Left lung (tissue), 10 donors: Measurements from ENCODE around the gene SLC6A8. TPM values are rescaled to one million over a fixed set of nuclear protein-coding genes. Genes with fewer than 3 reads are reported as not detected.

ENCODE experiments used
- ATAC-seq: fragments of 200-7000 bp; cut with Tn5 transposase; one replicate; pipeline ENCODE4 v1.9.1; 2020; ENCODE audit warnings: moderate library complexity
- DNase-seq, 4 donors: peaks; one replicate each; pipeline ENCODE4 v3.0.0-alpha.2; 2013 to 2020
- H3K27ac ChIP-seq, 2 donors: fragments of 200-600 bp; sonication (generic) in 1 of 2; one replicate each; pipeline versions ENCODE4 v1.5.0 to v1.8.0; 2020 to 2021
- H3K27me3 ChIP-seq, 2 donors: fragments of 200-600 bp; sonication (generic) in 1 of 2; one replicate each; pipeline versions ENCODE4 v1.5.0 to v1.8.0; 2020 to 2021
- H3K36me3 ChIP-seq, 2 donors: fragments of 200-600 bp; sonication (generic) in 1 of 2; one replicate each; pipeline versions ENCODE4 v1.5.0 to v1.8.0; 2020 to 2021
- H3K4me1 ChIP-seq, 2 donors: fragments of 200-600 bp; one replicate each; pipeline ENCODE4 v1.8.0; 2021
- H3K4me3 ChIP-seq, 2 donors: fragments of 200-600 bp; sonication (generic) in 1 of 2; one replicate each; pipeline versions ENCODE4 v1.5.0 to v1.8.0; 2020 to 2021; ENCODE audit warnings: mild to moderate bottlenecking in 1 of 2
- H3K9me3 ChIP-seq, 2 donors: fragments of 200-600 bp; sonication (generic) in 1 of 2; one replicate each; pipeline versions ENCODE4 v1.5.0 to v1.8.0; 2020 to 2021
- intact Hi-C, 2 donors: fragments of 100-400 bp; cut with DNase I; formaldehyde crosslinking; loops; one replicate each; pipeline versions ENCODE4 v1.11.2 to v1.14.2; 2022
- polyA plus RNA-seq, 6 donors: library from polyadenylated mRNA; unstranded; fragments of 120-200 nt; gene quantifications; one replicate each; pipeline ENCODE4 v1.2.1, GENCODE V29; 2013; ENCODE audit not compliant: insufficient read length in 6 of 6
- total RNA-seq, 2 donors: library from RNA; stranded (reverse); fragmentation: NEBNext Ultra II Directional; extraction: Animal tissue kit (Norgen Biotek cat#: 25700); gene quantifications; one replicate each; pipeline ENCODE4 v1.2.1, GENCODE V29; 2021
- TF ChIP-seq, protein P1 (sequence below), 2 donors: fragments of 200-600 bp; sonication (generic) in 1 of 2; IDR thresholded peaks; one replicate each; pipeline versions ENCODE4 v1.5.0 to v1.8.0; 2021; ENCODE audit warnings: antibody characterized with exemption in 2 of 2
- donor health status: DM: no; HTN: yes; CAD: no.
- donor health status: DM: no; HTN: no; CAD: no.

SLC6A8 gene
- total and polyA plus RNA-seq, 8 donors: 6.8 to 12.1 (median 10.2) TPM

DNA sequence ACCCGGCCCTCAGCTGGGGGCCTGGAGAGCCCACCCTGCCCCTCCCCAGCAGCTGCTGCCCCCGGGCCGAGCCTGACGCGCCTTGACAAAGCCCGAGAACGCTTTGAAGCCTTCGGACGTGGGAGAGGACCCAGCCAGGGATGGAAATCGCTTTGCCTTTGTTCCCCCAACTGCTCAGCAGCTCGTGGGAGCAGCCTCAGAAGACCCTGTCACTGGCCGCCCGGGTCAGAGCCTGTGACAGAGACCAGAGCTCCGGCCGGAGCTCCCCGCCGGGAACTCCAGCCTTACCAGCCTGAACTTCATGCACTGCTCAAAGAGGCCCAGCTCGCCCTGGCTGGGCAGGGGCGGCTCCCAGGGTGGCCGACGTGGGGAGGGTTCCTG is 2.6 kb upstream of the SLC6A8 start:
- H3K27me3 ChIP-seq: peaks cover 0 to 53% of the 10 kb centered on the region in 2 donors
- no peaks in the 10 kb centered on the region for H3K9me3 ChIP-seq
- peak in 1 of 4 donors; percentile 26 for DNase-seq
- H3K27ac ChIP-seq: no peak overlapping the region
- ATAC-seq: no peak
- no peaks in the 10 kb centered on the region for H3K4me1 ChIP-seq
- TF ChIP-seq, protein P1, sequence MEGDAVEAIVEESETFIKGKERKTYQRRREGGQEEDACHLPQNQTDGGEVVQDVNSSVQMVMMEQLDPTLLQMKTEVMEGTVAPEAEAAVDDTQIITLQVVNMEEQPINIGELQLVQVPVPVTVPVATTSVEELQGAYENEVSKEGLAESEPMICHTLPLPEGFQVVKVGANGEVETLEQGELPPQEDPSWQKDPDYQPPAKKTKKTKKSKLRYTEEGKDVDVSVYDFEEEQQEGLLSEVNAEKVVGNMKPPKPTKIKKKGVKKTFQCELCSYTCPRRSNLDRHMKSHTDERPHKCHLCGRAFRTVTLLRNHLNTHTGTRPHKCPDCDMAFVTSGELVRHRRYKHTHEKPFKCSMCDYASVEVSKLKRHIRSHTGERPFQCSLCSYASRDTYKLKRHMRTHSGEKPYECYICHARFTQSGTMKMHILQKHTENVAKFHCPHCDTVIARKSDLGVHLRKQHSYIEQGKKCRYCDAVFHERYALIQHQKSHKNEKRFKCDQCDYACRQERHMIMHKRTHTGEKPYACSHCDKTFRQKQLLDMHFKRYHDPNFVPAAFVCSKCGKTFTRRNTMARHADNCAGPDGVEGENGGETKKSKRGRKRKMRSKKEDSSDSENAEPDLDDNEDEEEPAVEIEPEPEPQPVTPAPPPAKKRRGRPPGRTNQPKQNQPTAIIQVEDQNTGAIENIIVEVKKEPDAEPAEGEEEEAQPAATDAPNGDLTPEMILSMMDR (IDR thresholded peaks at IDR 0.05): no peak
- no peak overlapping the region for H3K4me3 ChIP-seq
- H3K36me3 ChIP-seq: no peaks in the 10 kb centered on the region
- intact Hi-C loops: no loop called here

DNA sequence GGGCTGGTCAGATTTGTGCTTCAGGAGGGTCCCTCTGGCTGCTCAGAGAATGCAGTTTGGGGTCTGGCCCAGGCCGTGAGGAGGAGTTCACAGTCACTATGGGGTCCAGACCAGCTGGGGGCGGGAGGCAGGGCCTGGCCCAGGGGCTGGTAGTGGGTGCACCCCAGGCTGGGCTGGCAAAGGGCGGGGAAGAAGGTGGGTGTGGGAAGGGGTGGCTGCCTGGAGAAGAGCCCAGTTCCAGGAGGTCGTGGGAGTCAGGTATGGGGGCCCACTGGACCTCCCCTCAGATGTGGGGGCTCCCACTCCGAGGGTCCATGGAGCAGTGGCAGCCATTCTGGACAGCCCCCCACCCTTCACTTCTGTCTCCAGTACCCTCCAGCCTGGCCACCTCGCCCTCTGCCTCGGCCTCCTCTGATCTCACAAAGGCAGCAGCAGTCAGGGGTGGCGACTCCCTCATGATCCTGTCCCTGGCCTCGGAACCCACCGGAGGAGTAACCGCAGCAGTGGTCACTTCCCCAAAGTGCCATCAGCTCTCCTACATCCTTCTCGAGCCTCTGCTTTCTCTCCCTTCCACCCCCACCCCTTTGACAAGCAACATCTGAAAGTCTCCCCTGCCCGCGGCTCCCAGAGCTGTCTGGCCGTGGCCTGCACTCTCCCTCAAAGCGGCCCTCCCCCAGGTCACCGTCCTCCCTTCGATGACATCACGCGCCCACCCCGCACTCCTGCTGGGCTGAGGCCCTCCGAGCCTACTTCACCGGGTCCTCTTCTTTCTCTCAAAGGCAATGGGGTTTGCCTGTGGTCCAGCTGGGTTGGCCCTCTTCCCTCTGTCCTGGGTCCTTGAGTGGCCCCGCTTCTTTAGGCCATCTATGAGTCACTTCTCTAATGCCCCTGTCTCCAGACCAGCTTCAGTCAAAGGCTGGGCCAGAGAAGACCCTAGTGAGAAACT is 1.7 kb upstream of the SLC6A8 start:
- no peak overlapping the region for H3K27ac ChIP-seq
- peak in 1 of 4 donors; percentile 25 for DNase-seq

DNA sequence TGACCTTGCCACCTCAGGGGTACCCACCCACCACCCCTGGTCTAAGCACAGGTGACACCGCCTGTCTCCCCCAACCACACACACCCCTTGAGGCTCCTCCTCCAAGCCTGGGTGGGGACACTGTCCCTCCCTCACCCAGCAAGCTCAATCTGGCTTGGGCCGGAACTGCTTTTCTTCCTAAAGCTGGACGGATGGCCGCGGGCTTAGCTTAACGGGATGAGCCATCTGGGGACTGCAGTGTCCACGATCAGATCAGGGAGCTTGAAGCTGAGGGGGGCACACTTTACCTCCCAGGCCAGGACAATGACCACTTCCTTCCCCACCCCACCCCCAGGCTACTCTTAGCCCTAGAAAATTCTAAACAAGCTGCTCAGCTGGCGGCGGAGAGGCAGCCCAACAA is 1.0 kb upstream of the SLC6A8 start:
- intact Hi-C loops: no loop called here
- H3K27ac ChIP-seq: no peak overlapping the region
- no peak overlapping the region for H3K4me3 ChIP-seq
- H3K36me3 ChIP-seq: no peaks in the 10 kb centered on the region
- H3K9me3 ChIP-seq: no peaks in the 10 kb centered on the region
- DNase-seq (no peak), ATAC-seq (no peak)
- no peaks in the 10 kb centered on the region for H3K4me1 ChIP-seq
- TF ChIP-seq, protein P1 (IDR thresholded peaks at IDR 0.05): no peak
- peaks cover 0 to 56% of the 10 kb centered on the region in 2 donors for H3K27me3 ChIP-seq

More for the DNA sequence above, 1.7 kb upstream of the SLC6A8 start:
- Histone ChIP-seq H3K9me3 (no peaks in the 10 kb centered on the region), H3K27me3 (peaks cover 0 to 56% of the 10 kb centered on the region in 2 donors), H3K4me3 (no peak overlapping the region), H3K4me1 (no peaks in the 10 kb centered on the region), H3K36me3 (no peaks in the 10 kb centered on the region)
- intact Hi-C loops: no loop called here
- TF ChIP-seq, protein P1 (IDR thresholded peaks at IDR 0.05): no peak
- ATAC-seq: no peak

DNA sequence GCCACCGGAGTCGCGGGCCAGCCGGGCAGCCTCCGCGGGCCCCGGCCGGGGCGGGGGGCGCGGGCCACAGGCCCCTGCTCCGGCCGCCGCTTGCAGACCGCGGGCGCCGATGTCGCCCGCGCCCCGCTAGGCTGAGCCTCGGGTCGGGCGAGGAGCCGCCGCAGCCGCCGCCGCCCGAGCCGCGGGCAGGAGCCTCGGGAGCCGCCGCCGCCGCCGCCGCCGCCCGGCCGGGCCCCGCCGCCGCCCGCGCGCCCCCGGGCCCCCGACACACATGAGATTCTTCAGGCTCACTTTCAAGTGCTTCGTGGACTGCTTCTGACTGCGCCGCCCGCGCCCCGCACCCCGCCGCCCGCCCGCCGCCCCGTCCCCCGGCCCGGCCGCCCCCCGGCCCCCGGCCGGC is 345 bp downstream of the SLC6A8 start:
- no peaks in the 10 kb centered on the region for H3K4me1 ChIP-seq
- no peak overlapping the region for H3K4me3 ChIP-seq
- H3K36me3 ChIP-seq: no peaks in the 10 kb centered on the region
- intact Hi-C loops: no loop called here
- peaks cover 0 to 56% of the 10 kb centered on the region in 2 donors for H3K27me3 ChIP-seq
- H3K27ac ChIP-seq: no peak overlapping the region
- ATAC-seq (no peak), DNase-seq (no peak)
- no peaks in the 10 kb centered on the region for H3K9me3 ChIP-seq
- TF ChIP-seq, protein P1 (IDR thresholded peaks at IDR 0.05): no peak

DNA sequence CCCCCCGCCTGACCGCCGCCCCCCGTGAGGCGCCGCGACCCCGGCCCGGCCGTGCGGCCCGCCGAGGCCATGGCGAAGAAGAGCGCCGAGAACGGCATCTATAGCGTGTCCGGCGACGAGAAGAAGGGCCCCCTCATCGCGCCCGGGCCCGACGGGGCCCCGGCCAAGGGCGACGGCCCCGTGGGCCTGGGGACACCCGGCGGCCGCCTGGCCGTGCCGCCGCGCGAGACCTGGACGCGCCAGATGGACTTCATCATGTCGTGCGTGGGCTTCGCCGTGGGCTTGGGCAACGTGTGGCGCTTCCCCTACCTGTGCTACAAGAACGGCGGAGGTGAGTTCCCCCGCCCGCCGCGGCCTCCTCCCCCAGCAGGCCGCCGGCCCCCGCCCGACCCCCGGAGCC is 780 bp downstream of the SLC6A8 start:
- TF ChIP-seq, protein P1 (IDR thresholded peaks at IDR 0.05): no peak
- intact Hi-C loops: no loop called here
- Histone ChIP-seq H3K36me3 (no peaks in the 10 kb centered on the region), H3K4me3 (peak overlapping the region in 1 of 2 donors; percentile 25), H3K4me1 (no peaks in the 10 kb centered on the region), H3K9me3 (no peaks in the 10 kb centered on the region), H3K27me3 (peaks cover 0 to 56% of the 10 kb centered on the region in 2 donors), H3K27ac (no peak overlapping the region)
- no peak for DNase-seq
- no peak for ATAC-seq
